Measurements from ENCODE around the gene RHOH. TPM values are rescaled to one million over a fixed set of nuclear protein-coding genes. Genes with fewer than 3 reads are reported as not detected.

Gene RHOH
- total and polyA plus RNA-seq, 9 of the 15 experiments (the other 6 are each of a cell fraction or from before 2014, with no cell fraction given) = 14.3 to 37.7 (median 23.2) TPM

DNA sequence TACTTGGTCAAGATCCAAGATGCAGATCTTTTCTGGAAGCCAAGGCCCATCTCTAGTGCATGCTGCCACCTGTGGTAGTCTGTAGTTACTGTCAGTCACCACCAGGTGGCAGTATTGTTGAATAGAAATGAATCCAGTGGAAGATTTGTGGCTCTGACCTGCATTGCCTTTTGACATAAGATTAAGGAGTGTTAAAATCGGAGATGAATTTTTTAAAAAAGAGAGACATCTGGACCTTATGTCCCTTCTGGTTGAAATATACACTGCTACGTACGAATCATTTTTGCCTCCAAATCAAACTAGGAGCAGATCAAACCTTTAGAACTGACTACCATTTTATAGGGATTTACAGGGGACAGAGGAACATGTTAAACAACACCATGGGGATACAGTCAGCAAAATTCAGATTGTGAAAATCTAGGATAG lies 46.9 kb upstream of the RHOH start (continued):
- TF ChIP-seq, protein P1, sequence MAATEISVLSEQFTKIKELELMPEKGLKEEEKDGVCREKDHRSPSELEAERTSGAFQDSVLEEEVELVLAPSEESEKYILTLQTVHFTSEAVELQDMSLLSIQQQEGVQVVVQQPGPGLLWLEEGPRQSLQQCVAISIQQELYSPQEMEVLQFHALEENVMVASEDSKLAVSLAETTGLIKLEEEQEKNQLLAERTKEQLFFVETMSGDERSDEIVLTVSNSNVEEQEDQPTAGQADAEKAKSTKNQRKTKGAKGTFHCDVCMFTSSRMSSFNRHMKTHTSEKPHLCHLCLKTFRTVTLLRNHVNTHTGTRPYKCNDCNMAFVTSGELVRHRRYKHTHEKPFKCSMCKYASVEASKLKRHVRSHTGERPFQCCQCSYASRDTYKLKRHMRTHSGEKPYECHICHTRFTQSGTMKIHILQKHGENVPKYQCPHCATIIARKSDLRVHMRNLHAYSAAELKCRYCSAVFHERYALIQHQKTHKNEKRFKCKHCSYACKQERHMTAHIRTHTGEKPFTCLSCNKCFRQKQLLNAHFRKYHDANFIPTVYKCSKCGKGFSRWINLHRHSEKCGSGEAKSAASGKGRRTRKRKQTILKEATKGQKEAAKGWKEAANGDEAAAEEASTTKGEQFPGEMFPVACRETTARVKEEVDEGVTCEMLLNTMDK (IDR thresholded peaks at IDR 0.05; ENCODE audit: borderline replicate concordance, insufficient read depth, low read depth, low read length, poor library complexity, severe bottlenecking) = no peak
- TF ChIP-seq, protein P2, sequence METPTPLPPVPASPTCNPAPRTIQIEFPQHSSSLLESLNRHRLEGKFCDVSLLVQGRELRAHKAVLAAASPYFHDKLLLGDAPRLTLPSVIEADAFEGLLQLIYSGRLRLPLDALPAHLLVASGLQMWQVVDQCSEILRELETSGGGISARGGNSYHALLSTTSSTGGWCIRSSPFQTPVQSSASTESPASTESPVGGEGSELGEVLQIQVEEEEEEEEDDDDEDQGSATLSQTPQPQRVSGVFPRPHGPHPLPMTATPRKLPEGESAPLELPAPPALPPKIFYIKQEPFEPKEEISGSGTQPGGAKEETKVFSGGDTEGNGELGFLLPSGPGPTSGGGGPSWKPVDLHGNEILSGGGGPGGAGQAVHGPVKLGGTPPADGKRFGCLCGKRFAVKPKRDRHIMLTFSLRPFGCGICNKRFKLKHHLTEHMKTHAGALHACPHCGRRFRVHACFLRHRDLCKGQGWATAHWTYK (CRISPR knock-in tag; IDR thresholded peaks at IDR 0.05) = 0 out of 2 replicates have a peak, but pooled peaks have one; percentile 26
- TF ChIP-seq, protein P3, sequence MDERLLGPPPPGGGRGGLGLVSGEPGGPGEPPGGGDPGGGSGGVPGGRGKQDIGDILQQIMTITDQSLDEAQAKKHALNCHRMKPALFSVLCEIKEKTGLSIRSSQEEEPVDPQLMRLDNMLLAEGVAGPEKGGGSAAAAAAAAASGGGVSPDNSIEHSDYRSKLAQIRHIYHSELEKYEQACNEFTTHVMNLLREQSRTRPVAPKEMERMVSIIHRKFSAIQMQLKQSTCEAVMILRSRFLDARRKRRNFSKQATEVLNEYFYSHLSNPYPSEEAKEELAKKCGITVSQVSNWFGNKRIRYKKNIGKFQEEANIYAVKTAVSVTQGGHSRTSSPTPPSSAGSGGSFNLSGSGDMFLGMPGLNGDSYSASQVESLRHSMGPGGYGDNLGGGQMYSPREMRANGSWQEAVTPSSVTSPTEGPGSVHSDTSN (CRISPR knock-in tag; IDR thresholded peaks at IDR 0.05; ENCODE audit: low read depth) = no peak
- TF ChIP-seq, protein P3 (tag; conservative IDR thresholded peaks at IDR 0.05; ENCODE audit: low read depth) = peak; percentile 78
- TF ChIP-seq MEF2A (IDR thresholded peaks at IDR 0.05; ENCODE audit: control insufficient read depth, low read depth, low read length) (no peak), RCOR1 (IDR thresholded peaks at IDR 0.05; ENCODE audit: borderline replicate concordance in 1 of 2, low read depth in 2 of 2, low read length in 2 of 2) (no peak), DNMT1 (IDR thresholded peaks at IDR 0.05) (no peak), ZNF24 (IDR thresholded peaks at IDR 0.05) (0 out of 2 replicates have a peak, but pooled peaks have one; percentile 46), MYNN (IDR thresholded peaks at IDR 0.05) (0 out of 2 replicates have a peak, but pooled peaks have one; percentile 21), MYNN (CRISPR knock-in tag; IDR thresholded peaks at IDR 0.05) (no peak)
- TF ChIP-seq, protein P4, sequence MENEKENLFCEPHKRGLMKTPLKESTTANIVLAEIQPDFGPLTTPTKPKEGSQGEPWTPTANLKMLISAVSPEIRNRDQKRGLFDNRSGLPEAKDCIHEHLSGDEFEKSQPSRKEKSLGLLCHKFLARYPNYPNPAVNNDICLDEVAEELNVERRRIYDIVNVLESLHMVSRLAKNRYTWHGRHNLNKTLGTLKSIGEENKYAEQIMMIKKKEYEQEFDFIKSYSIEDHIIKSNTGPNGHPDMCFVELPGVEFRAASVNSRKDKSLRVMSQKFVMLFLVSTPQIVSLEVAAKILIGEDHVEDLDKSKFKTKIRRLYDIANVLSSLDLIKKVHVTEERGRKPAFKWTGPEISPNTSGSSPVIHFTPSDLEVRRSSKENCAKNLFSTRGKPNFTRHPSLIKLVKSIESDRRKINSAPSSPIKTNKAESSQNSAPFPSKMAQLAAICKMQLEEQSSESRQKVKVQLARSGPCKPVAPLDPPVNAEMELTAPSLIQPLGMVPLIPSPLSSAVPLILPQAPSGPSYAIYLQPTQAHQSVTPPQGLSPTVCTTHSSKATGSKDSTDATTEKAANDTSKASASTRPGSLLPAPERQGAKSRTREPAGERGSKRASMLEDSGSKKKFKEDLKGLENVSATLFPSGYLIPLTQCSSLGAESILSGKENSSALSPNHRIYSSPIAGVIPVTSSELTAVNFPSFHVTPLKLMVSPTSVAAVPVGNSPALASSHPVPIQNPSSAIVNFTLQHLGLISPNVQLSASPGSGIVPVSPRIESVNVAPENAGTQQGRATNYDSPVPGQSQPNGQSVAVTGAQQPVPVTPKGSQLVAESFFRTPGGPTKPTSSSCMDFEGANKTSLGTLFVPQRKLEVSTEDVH (IDR thresholded peaks at IDR 0.05; ENCODE audit: low read depth, partially characterized antibody) = peak; percentile 28
- TF ChIP-seq, protein P5, sequence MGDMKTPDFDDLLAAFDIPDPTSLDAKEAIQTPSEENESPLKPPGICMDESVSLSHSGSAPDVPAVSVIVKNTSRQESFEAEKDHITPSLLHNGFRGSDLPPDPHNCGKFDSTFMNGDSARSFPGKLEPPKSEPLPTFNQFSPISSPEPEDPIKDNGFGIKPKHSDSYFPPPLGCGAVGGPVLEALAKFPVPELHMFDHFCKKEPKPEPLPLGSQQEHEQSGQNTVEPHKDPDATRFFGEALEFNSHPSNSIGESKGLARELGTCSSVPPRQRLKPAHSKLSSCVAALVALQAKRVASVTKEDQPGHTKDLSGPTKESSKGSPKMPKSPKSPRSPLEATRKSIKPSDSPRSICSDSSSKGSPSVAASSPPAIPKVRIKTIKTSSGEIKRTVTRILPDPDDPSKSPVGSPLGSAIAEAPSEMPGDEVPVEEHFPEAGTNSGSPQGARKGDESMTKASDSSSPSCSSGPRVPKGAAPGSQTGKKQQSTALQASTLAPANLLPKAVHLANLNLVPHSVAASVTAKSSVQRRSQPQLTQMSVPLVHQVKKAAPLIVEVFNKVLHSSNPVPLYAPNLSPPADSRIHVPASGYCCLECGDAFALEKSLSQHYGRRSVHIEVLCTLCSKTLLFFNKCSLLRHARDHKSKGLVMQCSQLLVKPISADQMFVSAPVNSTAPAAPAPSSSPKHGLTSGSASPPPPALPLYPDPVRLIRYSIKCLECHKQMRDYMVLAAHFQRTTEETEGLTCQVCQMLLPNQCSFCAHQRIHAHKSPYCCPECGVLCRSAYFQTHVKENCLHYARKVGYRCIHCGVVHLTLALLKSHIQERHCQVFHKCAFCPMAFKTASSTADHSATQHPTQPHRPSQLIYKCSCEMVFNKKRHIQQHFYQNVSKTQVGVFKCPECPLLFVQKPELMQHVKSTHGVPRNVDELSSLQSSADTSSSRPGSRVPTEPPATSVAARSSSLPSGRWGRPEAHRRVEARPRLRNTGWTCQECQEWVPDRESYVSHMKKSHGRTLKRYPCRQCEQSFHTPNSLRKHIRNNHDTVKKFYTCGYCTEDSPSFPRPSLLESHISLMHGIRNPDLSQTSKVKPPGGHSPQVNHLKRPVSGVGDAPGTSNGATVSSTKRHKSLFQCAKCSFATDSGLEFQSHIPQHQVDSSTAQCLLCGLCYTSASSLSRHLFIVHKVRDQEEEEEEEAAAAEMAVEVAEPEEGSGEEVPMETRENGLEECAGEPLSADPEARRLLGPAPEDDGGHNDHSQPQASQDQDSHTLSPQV (IDR thresholded peaks at IDR 0.05) = peak; percentile 63

Measured in K562 (cell line).